Measurements from ENCODE around the gene JARID2. TPM values are rescaled to one million over a fixed set of nuclear protein-coding genes. Genes with fewer than 3 reads are reported as not detected.

JARID2 gene
- total and polyA plus RNA-seq, 2 of the 4 experiments (the other 2 are of a cell fraction): 9.6 to 12.9 TPM

DNA sequence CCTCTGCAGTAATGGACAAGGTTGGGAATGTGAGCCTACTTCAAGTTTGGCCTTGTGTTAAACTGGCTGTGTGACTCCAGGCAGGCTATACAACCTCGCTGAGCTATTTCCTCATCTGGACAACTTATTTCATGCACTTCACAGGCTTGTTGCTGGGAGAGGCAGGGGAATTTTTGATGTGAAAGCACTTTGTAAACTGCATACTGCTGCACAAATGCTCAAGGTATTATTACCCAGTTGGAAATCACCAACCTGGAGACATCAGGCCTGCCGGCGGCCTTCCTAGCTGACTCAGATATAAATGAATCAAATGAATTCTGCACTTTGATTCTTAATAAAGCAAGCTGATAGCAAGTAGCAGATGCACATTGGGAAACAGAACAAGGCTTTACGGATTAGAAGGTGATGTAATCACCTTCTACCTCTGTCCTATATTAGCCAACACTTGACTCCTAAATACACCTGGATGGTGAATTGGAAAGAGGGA lies 10.1 kb downstream of the JARID2 start:
- in situ Hi-C loops (cut with MboI; ENCODE audit: low sequenced_read_pairs) (loop anchor here (10.0 to 25.0 kb wide), 2 partner anchors 129 to 356 kb away; no protein-coding TSS in a partner anchor), dilution Hi-C loops (cut with HindIII; ENCODE audit: low sequenced_read_pairs, unreplicated experiment) (no loop called here), intact Hi-C loops (cut with micrococcal nuclease) (no loop called here)
- Histone ChIP-seq H2BK120ac (ENCODE audit: low read depth, low read length) (no peak overlapping the region), H3K14ac (replicated peaks; ENCODE audit: low read depth, low read length) (no peak overlapping the region), H3K4me1 (ENCODE audit: control insufficient read depth, insufficient read depth, low read length) (peaks cover 18% of the 10 kb centered on the region), H2BK5ac (ENCODE audit: low read depth, low read length, poor library complexity, severe bottlenecking) (no peak overlapping the region), H3K4ac (ENCODE audit: low read depth, low read length) (no peak overlapping the region), H3K18ac (ENCODE audit: low read depth, low read length) (no peak overlapping the region), H2AK5ac (ENCODE audit: low read depth, low read length) (no peak overlapping the region), H2BK20ac (ENCODE audit: low read depth, low read length) (no peak overlapping the region), H4K5ac (ENCODE audit: low read depth, low read length) (no peak overlapping the region), H3K27me3 (ENCODE audit: control insufficient read depth, insufficient read depth, low read length) (no peaks in the 10 kb centered on the region), H3K9me1 (ENCODE audit: insufficient read depth, low read length) (peaks cover 19% of the 10 kb centered on the region), H3K23ac (ENCODE audit: low read depth, low read length) (no peak overlapping the region), H2AFZ (replicated peaks; ENCODE audit: low read length, poor library complexity) (no peak overlapping the region), H4K8ac (ENCODE audit: low read depth in 2 of 2, low read length in 2 of 2) (no peak overlapping the region), H4K20me1 (ENCODE audit: insufficient read depth, low read length) (peaks cover 96% of the 10 kb centered on the region), H3K4me2 (ENCODE audit: low read depth, low read length) (no peak overlapping the region), H2BK15ac (ENCODE audit: low read depth, low read length) (no peak overlapping the region), H4K91ac (ENCODE audit: insufficient read depth, low read depth, low read length) (no peak overlapping the region), H3K79me1 (ENCODE audit: low read depth in 1 of 2, low read length in 2 of 2) (peaks cover 10 to 83% of the 10 kb centered on the region in 2 experiments), H3K36me3 (ENCODE audit: control insufficient read depth, insufficient read depth, low read length) (peaks cover 2% of the 10 kb centered on the region; the same call in 1 of the 2 replicates), H3K56ac (ENCODE audit: extremely low read depth, insufficient read depth, low read length) (no peak overlapping the region), H3K9ac (ENCODE audit: low read depth, low read length) (no peak overlapping the region), H2AK9ac (replicated peaks; ENCODE audit: low read depth, low read length, poor library complexity) (no peak overlapping the region), H3K4me3 (ENCODE audit: insufficient read depth, low read depth, low read length) (no peak overlapping the region), H3K27ac (ENCODE audit: insufficient read depth, low read length) (no peak overlapping the region), H3K9me3 (ENCODE audit: control insufficient read depth, insufficient read depth, low read length) (no peaks in the 10 kb centered on the region)
- DNase-seq (no peak), ATAC-seq (ENCODE audit: low read depth) (no peak)
- no CpG with 5 or more reads among the region's 4 CpGs for WGBS, 2 experiments (ENCODE audit: extremely low coverage in 2 of 2, insufficient read length in 1 of 2)
- no TSS peak for BruUV-seq (replicated peaks)
- TF ChIP-seq, protein P1, sequence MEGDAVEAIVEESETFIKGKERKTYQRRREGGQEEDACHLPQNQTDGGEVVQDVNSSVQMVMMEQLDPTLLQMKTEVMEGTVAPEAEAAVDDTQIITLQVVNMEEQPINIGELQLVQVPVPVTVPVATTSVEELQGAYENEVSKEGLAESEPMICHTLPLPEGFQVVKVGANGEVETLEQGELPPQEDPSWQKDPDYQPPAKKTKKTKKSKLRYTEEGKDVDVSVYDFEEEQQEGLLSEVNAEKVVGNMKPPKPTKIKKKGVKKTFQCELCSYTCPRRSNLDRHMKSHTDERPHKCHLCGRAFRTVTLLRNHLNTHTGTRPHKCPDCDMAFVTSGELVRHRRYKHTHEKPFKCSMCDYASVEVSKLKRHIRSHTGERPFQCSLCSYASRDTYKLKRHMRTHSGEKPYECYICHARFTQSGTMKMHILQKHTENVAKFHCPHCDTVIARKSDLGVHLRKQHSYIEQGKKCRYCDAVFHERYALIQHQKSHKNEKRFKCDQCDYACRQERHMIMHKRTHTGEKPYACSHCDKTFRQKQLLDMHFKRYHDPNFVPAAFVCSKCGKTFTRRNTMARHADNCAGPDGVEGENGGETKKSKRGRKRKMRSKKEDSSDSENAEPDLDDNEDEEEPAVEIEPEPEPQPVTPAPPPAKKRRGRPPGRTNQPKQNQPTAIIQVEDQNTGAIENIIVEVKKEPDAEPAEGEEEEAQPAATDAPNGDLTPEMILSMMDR (conservative IDR thresholded peaks at IDR 0.05; ENCODE audit: low read depth, low read length): no peak
- peak; percentile 50; the same call in 1 of the 2 replicates for TF ChIP-seq CEBPB (IDR thresholded peaks at IDR 0.05; ENCODE audit: low read depth, low read length)
- no peak for TF ChIP-seq ELK1 (IDR thresholded peaks at IDR 0.05; ENCODE audit: borderline replicate concordance, low read depth, low read length)
- CTCF ChIA-PET: interaction anchor here (0.6 kb wide), 1 partner anchor 13 kb away, joined by 4 read pairs; no protein-coding TSS in a partner anchor
- POLR2A ChIA-PET (ENCODE audit: unreplicated experiment): no interaction called here
